Neural cell (in vitro differentiated cells): ENCODE data around the gene CDK4. TPM values are rescaled to one million over a fixed set of nuclear protein-coding genes. Genes with fewer than 3 reads are reported as not detected.

Experiments
- H2AFZ ChIP-seq: fragments of 200-600, 300-800 bp; sonication (generic), shearing (Covaris generic); 2 replicates; pipeline ENCODE4 v1.6.0; 2014; ENCODE audit warnings: low read depth, mild to moderate bottlenecking, antibody characterized with exemption, low read length, moderate library complexity
- H3F3A ChIP-seq: fragments of 200-600 bp; shearing (Covaris generic); 2 replicates; pipeline ENCODE4 v1.6.1; 2016; ENCODE audit warnings: mild to moderate bottlenecking, moderate library complexity, mixed read lengths, antibody characterized with exemption, low read length; ENCODE audit not compliant: insufficient read depth, poor library complexity, severe bottlenecking
- H3K27ac ChIP-seq: fragments of 200-600, 300-800 bp; sonication (generic), shearing (Covaris generic); 2 replicates; pipeline ENCODE4 v1.5.1; 2014; ENCODE audit warnings: mild to moderate bottlenecking, low read length, moderate library complexity
- H3K27me3 ChIP-seq: fragments of 300-800, 200-600 bp; sonication (generic), shearing (Covaris generic); 2 replicates; pipeline ENCODE4 v1.6.0; 2014; ENCODE audit warnings: mild to moderate bottlenecking, low read depth, low read length, moderate library complexity; ENCODE audit not compliant: insufficient read depth
- H3K36me3 ChIP-seq: fragments of 300-800, 200-600 bp; sonication (generic), shearing (Covaris generic); 2 replicates; pipeline ENCODE4 v1.5.1; 2014; ENCODE audit warnings: mild to moderate bottlenecking, antibody characterized with exemption, low read length, moderate library complexity; ENCODE audit not compliant: insufficient read depth
- H3K4me2 ChIP-seq: fragments of 300-800, 200-600 bp; sonication (generic), shearing (Covaris generic); 2 replicates; pipeline ENCODE4 v1.6.0; 2014; ENCODE audit warnings: mild to moderate bottlenecking, low read length
- H3K4me3 ChIP-seq: fragments of 300-800, 200-600 bp; sonication (generic), shearing (Covaris generic); 2 replicates; pipeline ENCODE4 v1.5.1; 2014; ENCODE audit warnings: mild to moderate bottlenecking, low read length, moderate library complexity
- H3K79me2 ChIP-seq: fragments of 200-600 bp; shearing (Covaris generic); replicated peaks from 2 replicates; pipeline ENCODE4 v1.6.0; 2014; ENCODE audit warnings: mild to moderate bottlenecking, low read length, moderate library complexity; ENCODE audit not compliant: insufficient read depth
- H3K9ac ChIP-seq: fragments of 300-800, 200-600 bp; sonication (generic), shearing (Covaris generic); 2 replicates; pipeline ENCODE4 v1.6.1; 2016; ENCODE audit warnings: mild to moderate bottlenecking, low read length, mixed read lengths
- H3K9me2 ChIP-seq: fragments of 200-600 bp; shearing (Covaris generic); 2 replicates; pipeline ENCODE4 v1.6.1; 2016; ENCODE audit warnings: mild to moderate bottlenecking, low read length, mixed read lengths; ENCODE audit not compliant: insufficient read depth
- H3K9me3 ChIP-seq: fragments of 200-600, 300-800 bp; sonication (generic), shearing (Covaris generic); 2 replicates; pipeline ENCODE4 v1.6.1; 2016; ENCODE audit warnings: mild to moderate bottlenecking, mixed run types, low read length, moderate library complexity, mixed read lengths
- H4K20me1 ChIP-seq: fragments of 200-600 bp; shearing (Covaris generic); 2 replicates; pipeline ENCODE4 v1.6.1; 2016; ENCODE audit warnings: mild to moderate bottlenecking, mixed run types; ENCODE audit not compliant: insufficient read depth
- EP300 ChIP-seq: fragments of 450-650 bp; conservative IDR thresholded peaks from 2 replicates; pipeline ENCODE4 v1.6.1; 2014; ENCODE audit warnings: antibody characterized with exemption, mild to moderate bottlenecking, moderate library complexity; ENCODE audit not compliant: poor library complexity, severe bottlenecking
- EZH2 ChIP-seq: fragments of 200-600, 300-800 bp; shearing (Covaris generic), sonication (generic); IDR thresholded peaks from 2 replicates; pipeline ENCODE4 v1.6.1; 2014; ENCODE audit warnings: antibody characterized with exemption, low read length, borderline replicate concordance, mild to moderate bottlenecking; ENCODE audit not compliant: insufficient read depth, poor library complexity, severe bottlenecking
- MXI1 ChIP-seq: fragments of 450-650 bp; conservative IDR thresholded peaks from 2 replicates; pipeline ENCODE4 v1.6.1; 2014; ENCODE audit warnings: antibody characterized with exemption, mild to moderate bottlenecking; ENCODE audit not compliant: poor library complexity, severe bottlenecking
- POLR2AphosphoS5 ChIP-seq: IDR thresholded peaks from 2 replicates; pipeline ENCODE4 v1.6.1; 2012
- RAD21 ChIP-seq: fragments of 450-650 bp; conservative IDR thresholded peaks from 2 replicates; pipeline ENCODE4 v1.6.1; 2014; ENCODE audit warnings: antibody characterized with exemption, mild to moderate bottlenecking, moderate library complexity
- REST ChIP-seq: IDR thresholded peaks from 2 replicates; pipeline ENCODE4 v1.6.1; 2012; ENCODE audit warnings: borderline replicate concordance
- SMC3 ChIP-seq: fragments of 450-650 bp; conservative IDR thresholded peaks from 2 replicates; pipeline ENCODE4 v1.6.1; 2014; ENCODE audit warnings: antibody characterized with exemption, mild to moderate bottlenecking, moderate library complexity; ENCODE audit not compliant: poor library complexity
- TAF1 ChIP-seq: IDR thresholded peaks from 2 replicates; pipeline ENCODE4 v1.6.1; 2012; ENCODE audit warnings: low read depth
- polyA plus RNA-seq: library from polyadenylated mRNA; depleted of rRNA; stranded (reverse); fragments of >200 nt; gene quantifications from 2 replicates; pipeline ENCODE4 v1.2.3, GENCODE V29; 2014
- TF ChIP-seq, protein P1 (sequence below): fragments of 450-650 bp; IDR thresholded peaks from 2 replicates; pipeline ENCODE4 v1.5.1; 2014; ENCODE audit warnings: antibody characterized with exemption, mild to moderate bottlenecking, moderate library complexity; ENCODE audit not compliant: poor library complexity, severe bottlenecking

Gene CDK4
- polyA plus RNA-seq, 1 donor from 2014 or later, result 104 TPM

DNA sequence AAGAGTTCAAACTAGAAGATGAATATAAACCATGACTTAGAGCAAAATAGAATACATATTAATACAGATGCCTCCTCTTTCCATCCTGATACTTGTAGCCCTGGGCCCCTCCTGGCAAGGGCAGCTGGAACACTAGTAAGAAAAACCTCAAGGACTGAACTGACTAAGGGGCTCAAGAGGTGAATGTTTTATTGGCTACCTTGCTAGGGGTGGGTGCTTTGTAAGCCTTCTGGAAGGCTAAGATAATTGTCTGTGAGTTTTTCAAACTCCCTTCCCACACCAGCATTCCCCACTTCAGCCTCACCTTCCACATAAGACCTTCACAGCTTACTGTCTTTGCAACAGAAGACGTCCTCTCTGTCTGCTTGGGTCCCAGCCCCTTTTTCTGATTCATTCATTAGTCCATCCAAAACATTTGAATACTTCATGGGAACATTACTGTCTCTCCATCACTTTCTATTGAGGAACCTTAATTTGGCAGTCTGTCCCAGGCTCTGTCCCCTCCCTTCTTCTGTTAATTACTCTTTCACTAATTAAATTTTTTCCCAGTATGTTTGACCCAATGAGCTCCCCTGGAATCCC lies 1.7 kb upstream of the CDK4 start:
- H3K79me2 ChIP-seq, result peaks cover 27% of the 10 kb centered on the region
- H3K9me2 ChIP-seq, result no peaks in the 10 kb centered on the region
- peak overlapping the region; percentile 77 for H3K27ac ChIP-seq
- no peaks in the 10 kb centered on the region for H3K9me3 ChIP-seq
- no peaks in the 10 kb centered on the region for H3K36me3 ChIP-seq
- H2AFZ ChIP-seq, result peak overlapping the region; percentile 49
- no peaks in the 10 kb centered on the region for H4K20me1 ChIP-seq
- TF ChIP-seq EP300, result no peak
- no peak for TF ChIP-seq RAD21
- TF ChIP-seq POLR2AphosphoS5, result no peak
- TF ChIP-seq TAF1, result peak; percentile 16
- TF ChIP-seq EZH2, result no peak
- TF ChIP-seq SMC3, result no peak
- TF ChIP-seq, protein P1, sequence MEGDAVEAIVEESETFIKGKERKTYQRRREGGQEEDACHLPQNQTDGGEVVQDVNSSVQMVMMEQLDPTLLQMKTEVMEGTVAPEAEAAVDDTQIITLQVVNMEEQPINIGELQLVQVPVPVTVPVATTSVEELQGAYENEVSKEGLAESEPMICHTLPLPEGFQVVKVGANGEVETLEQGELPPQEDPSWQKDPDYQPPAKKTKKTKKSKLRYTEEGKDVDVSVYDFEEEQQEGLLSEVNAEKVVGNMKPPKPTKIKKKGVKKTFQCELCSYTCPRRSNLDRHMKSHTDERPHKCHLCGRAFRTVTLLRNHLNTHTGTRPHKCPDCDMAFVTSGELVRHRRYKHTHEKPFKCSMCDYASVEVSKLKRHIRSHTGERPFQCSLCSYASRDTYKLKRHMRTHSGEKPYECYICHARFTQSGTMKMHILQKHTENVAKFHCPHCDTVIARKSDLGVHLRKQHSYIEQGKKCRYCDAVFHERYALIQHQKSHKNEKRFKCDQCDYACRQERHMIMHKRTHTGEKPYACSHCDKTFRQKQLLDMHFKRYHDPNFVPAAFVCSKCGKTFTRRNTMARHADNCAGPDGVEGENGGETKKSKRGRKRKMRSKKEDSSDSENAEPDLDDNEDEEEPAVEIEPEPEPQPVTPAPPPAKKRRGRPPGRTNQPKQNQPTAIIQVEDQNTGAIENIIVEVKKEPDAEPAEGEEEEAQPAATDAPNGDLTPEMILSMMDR, result no peak
- TF ChIP-seq MXI1, result no peak
- no peak for TF ChIP-seq REST
- no peaks in the 10 kb centered on the region for H3F3A ChIP-seq
- H3K9ac ChIP-seq, result peak overlapping the region; percentile 80
- H3K4me3 ChIP-seq, result peak overlapping the region; percentile 89
- peak overlapping the region; percentile 91 for H3K4me2 ChIP-seq
- H3K27me3 ChIP-seq, result no peaks in the 10 kb centered on the region

- Histone ChIP-seq H3K9ac (peak overlapping the region; percentile 59), H4K20me1 (no peaks in the 10 kb centered on the region), H3K4me2 (peak overlapping the region; percentile 76), H3K27ac (peak overlapping the region; percentile 78), H3K79me2 (peaks cover 27% of the 10 kb centered on the region), H3K4me3 (peak overlapping the region; percentile 85), H3F3A (no peaks in the 10 kb centered on the region), H2AFZ (peak overlapping the region; percentile 29), H3K36me3 (no peaks in the 10 kb centered on the region), H3K27me3 (no peaks in the 10 kb centered on the region), H3K9me2 (no peaks in the 10 kb centered on the region), H3K9me3 (no peaks in the 10 kb centered on the region)
- peak; percentile 32 for TF ChIP-seq POLR2AphosphoS5
- no peak for TF ChIP-seq EZH2
- TF ChIP-seq REST, result peak; percentile 17
Observed at GRCh38 chr12:57752668-57753000, 524 bp upstream of the CDK4 start.
